CD4-positive, alpha-beta T cell treated with Interleukin-15 for 4 hours (primary cell): ENCODE data around the gene SLC36A1.

ENCODE experiments used
- DNase-seq: peaks from one replicate; pipeline ENCODE4 v3.0.0-alpha.2; 2020; ENCODE audit warnings: low spot score

Gene SLC36A1

DNA sequence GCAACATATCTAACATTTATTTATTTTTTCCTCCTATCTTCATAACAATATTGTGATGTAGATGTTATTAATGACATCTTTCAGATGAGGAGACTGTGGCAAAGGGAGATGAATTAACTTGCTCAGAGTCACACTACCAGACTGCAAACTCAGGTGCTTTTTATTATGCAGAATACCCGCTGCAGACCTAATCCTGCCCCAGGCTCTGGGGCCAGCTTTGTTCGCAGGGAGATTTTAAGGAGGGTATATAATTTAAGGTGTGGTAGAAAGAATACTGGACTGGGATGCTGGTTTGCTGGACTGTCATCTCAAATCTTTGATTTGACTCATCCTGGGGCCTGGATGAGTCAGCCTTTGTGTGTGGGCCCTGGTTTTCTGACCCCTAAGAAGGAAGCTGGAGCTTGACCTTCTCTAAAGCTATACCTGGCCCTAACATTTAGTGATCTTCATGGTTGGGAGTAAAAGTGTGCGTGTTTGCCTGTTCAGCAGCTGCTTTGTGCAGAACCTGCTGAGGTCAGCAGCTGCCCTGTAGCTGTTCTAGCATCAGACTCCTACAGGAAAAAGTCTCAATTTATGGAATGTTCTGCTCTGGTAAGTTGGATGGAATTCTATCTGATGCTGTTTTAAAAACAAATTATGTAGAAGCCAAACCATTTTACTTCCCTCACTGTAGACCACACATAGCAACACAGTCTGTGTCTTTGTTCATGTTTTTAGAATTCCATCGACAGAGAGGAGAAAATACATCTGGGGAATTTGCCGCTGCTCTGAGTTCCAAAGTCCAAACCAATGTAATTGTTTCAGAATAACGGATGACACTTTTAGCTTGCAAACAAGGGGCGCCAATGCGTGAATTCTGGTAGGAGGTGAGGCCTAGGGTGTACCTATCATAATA is 4.5 kb downstream of the SLC36A1 start:
- DNase-seq = no peak

DNA sequence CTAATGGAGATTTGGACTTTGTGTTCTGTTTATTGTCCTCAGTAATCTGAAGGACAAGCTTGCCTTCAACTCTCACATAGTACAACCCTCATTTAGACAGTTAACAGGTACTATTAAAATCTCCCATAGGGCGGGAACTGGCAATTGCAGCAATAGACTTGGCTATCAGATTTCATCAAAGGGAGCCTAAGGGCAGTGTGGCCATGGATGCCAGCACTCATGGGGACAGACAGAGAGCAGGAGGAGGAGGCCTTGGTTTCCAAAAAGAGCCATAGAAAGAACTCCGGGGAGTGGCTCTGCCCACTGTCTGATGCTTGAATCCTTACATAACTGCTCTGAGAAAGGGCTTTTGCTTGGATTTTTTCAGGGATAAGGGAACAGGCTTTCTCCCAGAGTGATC is 6.8 kb downstream of the SLC36A1 start:
- no peak for DNase-seq

- DNase-seq = no peak
Measured at GRCh38 chr5:151454889-151455288, 7.5 kb downstream of the SLC36A1 start.

- DNase-seq = no peak
Measured at GRCh38 chr5:151456321-151456940, 9.0 kb downstream of the SLC36A1 start.

DNA sequence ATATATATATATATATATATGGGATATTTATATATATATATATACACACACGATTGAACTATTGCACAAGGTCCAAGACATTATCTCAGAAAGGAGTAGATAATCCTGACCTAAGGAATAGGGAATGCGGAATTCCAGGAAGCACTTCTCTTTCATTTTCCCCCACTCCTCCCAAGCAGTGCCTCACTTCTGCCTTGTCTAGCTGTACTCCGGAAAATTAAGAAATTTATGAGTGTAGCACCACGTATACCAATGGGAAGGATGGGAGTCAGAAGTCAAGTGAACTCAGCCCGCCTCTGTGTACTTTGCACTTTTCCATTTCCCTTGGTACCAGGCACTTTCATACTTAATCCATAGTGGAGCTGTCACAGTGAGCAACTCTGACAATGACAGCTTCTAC is 10.9 kb downstream of the SLC36A1 start:
- no peak for DNase-seq

DNA sequence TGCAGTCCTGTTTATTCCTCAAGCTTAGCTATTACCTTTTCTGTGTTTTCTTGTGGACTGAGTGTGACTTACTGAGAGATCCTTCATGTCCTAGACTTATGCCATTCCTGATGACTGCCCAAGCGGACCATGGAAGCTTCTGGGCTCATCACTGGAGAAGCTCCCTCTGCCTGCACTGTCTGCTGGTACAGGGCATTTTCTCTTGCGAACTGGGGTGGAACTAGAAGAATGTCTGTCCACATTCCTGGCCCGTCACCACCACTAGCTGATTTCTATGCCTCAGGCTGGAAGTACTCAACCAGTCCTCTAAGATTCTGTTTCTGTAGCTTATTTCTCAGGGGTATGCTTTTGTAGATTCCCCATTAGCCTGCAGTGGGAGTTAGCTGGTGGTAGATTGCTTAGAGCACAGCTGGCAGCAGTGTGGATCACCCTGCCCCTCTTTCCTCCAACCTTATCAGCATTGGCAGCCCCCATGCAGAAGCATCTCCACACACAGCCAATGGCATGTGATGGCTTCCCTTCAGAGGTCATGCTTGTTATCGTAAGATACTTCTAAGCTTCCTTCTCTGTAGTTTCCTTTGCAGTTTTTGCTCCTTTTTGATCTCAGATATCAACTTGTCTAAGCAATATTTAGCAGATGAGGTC is 12.4 kb downstream of the SLC36A1 start:
- DNase-seq = no peak

- no peak for DNase-seq
Measured at GRCh38 chr5:151461312-151461711, 13.9 kb downstream of the SLC36A1 start.

GRCh38 chr5:151463137-151464029 is 16.0 kb downstream of the SLC36A1 start:
- DNase-seq = no peak

- DNase-seq = no peak
Measured at GRCh38 chr5:151464101-151464500, 16.7 kb downstream of the SLC36A1 start.

- no peak for DNase-seq
Measured at GRCh38 chr5:151465476-151465875, 18.1 kb downstream of the SLC36A1 start.

- no peak for DNase-seq
Measured at GRCh38 chr5:151467576-151467975, 20.2 kb downstream of the SLC36A1 start.

GRCh38 chr5:151469386-151469785 is 22.0 kb downstream of the SLC36A1 start:
- DNase-seq = no peak

- DNase-seq = no peak
Measured at GRCh38 chr5:151469992-151470391, 22.6 kb downstream of the SLC36A1 start.

- no peak for DNase-seq
Measured at GRCh38 chr5:151470439-151470838, 23.0 kb downstream of the SLC36A1 start.

- DNase-seq = no peak
Measured at GRCh38 chr5:151471276-151471675, 23.9 kb downstream of the SLC36A1 start.

- DNase-seq = no peak
Measured at GRCh38 chr5:151474799-151475198, 27.4 kb downstream of the SLC36A1 start.

GRCh38 chr5:151475388-151475787 is 28.0 kb downstream of the SLC36A1 start:
- DNase-seq = no peak

- no peak for DNase-seq
Measured at GRCh38 chr5:151476016-151476415, 28.6 kb downstream of the SLC36A1 start.

- DNase-seq = no peak
Measured at GRCh38 chr5:151477101-151477500, 29.7 kb downstream of the SLC36A1 start.

- DNase-seq = no peak
Measured at GRCh38 chr5:151480384-151481293, 33.2 kb downstream of the SLC36A1 start.

GRCh38 chr5:151483176-151483575 is 35.8 kb downstream of the SLC36A1 start:
- no peak for DNase-seq
